GM21619 (cell line): ENCODE results near the gene CCDC13.

Experiments
- ATAC-seq: cut with Tn5 transposase; IDR thresholded peaks from one replicate; pipeline ENCODE4 v1.9.1; 2021; ENCODE audit not compliant: unreplicated experiment

Gene CCDC13

GRCh38 chr3:42752961-42753360 lies 20.1 kb downstream of the CCDC13 start:
- ATAC-seq, result no peak

GRCh38 chr3:42752441-42752840 lies 20.6 kb downstream of the CCDC13 start:
- no peak for ATAC-seq

DNA sequence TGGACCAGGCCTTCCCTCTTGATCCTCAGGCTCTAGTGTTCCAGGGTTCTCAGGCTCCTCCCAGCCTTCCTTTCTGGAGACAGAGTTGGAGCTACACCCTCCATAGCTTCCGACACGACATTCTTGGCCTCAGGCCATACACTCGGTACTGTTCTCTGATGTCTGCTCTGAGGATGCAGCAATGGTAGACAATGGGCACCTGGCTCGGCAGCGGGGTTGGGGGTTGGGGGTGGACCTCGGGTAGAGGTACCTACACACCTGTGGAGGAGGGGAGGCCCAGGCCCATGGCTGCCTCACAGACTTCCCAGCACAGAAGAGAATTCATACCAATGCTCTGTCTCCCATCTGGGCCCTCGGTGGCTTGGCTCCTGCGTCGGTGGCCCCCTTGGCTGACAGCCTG lies 21.4 kb downstream of the CCDC13 start:
- ATAC-seq, result no peak

DNA sequence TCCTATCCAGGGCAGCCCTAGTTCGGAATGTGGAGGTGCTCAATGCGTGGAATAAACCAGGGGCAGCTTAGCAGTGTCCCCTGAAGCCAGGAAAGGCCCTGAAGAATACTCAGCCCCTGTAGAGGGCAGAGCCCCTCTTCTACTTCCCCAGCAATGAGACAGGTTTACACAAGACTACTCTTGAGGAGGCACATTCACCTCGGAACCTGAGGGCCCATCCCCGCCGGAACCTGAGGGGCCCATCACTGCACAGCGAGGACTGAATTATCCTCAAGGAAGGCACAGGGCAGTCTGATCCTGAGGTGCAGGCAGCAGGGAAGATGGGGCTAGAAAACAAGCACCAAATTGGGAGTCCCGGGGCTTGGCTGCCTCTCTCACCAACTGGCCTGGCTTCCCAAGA lies 22.2 kb downstream of the CCDC13 start:
- no peak for ATAC-seq

GRCh38 chr3:42749753-42750231 lies 23.3 kb downstream of the CCDC13 start:
- ATAC-seq, result no peak

GRCh38 chr3:42749025-42749752 lies 23.9 kb downstream of the CCDC13 start:
- ATAC-seq, result no peak

DNA sequence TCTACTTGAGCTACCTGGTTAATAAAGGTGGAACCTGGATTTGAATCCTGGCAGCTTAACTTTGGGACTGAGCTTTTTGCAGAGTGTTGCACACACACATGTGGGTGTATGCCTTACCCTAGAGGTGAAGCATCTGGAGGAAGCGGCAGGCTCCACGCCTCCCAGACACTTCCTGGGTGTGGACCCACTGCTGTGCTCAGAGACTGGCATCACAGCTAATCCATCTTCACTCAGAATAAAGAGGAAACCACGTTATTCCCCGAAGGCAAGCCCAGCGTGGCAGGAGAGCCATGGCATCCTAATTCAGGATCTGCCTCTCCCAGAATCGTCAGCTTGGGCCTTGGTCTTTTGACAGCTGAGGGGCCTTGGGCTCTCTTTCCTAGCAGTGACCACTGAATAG lies 25.5 kb downstream of the CCDC13 start:
- ATAC-seq, result no peak

- no peak for ATAC-seq
Observed at GRCh38 chr3:42746455-42747450, 26.3 kb downstream of the CCDC13 start.

DNA sequence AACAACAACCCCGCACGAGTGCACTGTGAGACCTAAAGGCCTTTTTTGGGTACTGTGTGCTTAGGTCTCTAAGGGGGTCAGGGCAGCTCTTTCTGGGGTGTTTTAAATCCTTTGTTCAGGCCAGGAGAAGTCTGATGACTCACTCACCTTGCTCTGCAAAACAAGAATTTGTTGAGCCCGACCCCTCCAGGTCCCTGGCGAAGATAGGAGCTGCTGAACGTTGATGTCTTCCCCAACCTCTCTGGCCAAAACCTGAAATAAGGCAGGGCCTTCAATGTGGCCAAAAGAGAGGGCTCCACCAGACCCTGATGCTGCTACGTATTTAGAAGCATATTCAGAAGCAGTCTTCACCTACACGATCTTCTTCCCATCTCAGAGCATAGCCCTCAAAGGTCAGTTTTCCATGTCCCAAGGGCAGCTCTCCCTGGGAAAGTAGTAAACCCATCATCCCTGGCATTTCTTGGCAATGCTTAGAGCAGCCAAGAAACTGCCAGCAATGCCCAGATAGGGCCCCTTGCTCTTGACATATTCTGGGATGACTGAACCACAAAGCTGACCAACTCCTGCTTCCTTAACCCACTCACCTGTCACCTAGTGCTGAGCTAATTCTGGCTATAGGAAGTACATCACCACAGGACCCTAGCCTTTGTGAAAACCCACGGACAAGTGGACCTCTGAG lies 27.1 kb downstream of the CCDC13 start:
- ATAC-seq, result no peak

GRCh38 chr3:42745291-42745745 lies 27.7 kb downstream of the CCDC13 start:
- no peak for ATAC-seq

DNA sequence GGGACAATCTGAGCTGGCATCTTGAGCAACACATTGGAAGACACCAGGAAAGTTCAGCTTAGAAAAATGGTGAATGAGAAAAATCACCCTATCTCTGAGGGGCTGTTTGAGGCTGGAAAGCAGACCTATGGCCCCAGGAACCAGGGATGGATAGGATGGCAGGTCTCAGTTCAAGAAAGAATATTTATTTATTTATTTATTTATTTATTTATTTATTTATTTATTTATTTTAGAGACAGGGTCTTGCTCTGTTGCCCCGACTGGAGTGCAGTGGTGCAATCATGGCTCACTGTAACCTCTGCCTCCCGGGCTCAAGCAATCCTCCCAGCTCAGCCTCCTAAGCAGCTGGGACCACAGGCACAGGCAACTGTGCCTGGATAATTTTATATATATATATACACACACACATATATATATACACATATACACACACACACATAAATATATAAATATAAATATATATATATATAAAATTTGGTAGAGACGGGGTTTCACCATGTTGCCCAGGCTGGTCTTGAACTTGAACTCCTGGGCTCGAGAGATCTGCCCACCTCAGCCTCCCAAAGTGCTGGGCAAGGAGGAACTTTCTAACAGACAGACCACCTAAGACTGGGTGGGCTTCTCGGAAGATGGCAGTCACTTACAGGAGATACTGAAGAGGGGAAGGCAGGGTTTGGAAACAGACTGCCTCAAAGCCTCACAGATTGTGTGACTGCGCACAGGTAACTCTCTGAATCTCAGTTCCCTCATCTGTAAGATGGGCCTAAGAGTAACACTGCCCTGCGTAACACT lies 29.7 kb downstream of the CCDC13 start:
- ATAC-seq, result no peak

GRCh38 chr3:42742688-42743087 lies 30.4 kb downstream of the CCDC13 start:
- ATAC-seq, result no peak

- no peak for ATAC-seq
Observed at GRCh38 chr3:42742259-42742658, 30.8 kb downstream of the CCDC13 start.

DNA sequence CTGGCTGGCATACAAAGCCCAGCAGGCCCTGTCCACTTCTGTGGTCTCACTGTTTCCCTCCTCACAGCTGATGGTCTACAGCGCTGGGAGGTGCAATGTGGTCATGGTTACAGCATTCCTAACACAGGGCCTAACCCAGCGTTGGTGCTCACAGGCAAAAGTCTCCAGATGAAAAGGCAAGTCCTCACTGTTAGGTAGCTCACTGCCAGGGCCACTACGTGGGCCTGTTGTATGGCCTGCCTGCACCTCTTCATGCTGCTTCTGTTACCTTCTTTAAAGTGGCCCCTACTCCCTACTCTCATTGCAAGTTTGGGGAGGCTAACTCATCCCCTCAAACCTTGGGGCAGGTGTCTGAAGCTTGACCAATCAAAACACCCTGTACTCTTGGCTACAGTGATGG lies 31.3 kb downstream of the CCDC13 start:
- ATAC-seq, result no peak

DNA sequence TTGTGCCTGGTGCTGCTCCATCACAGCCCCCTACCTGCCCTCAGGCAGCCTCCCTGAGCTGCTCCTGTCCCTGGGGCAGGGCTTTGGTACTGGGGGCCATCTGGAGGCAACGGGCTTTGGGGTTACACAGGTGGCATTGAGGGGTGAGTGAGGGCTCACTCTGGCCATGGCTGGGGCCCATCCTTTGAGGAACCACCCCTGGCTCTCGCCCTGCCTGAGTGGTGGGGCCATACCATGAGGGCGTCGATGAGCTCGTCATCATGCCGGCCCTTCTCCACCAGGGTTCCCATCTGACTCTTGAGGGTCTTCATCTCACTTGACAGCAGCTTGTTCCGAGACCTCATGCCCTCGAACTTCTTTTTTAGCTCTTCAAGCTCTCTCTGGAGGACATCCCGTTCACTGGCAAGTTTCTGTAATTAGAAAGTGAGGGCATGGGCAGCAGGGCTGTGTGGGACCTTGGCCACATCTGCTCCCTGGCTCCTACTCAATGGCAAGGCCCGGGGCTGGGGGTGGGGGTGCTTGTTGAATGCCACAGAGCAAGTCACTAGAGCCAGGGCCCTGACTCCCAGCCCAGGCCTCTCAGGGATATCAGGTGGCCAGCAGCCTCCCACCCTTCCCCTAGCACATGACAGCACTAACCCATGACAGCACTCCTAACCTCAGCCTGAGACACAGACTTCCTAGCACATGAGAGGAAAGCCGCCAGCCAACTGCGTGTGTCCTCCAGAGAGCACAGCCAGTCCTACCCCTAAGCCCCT lies 33.5 kb downstream of the CCDC13 start:
- ATAC-seq, result no peak

GRCh38 chr3:42736531-42736930 lies 36.5 kb downstream of the CCDC13 start:
- ATAC-seq, result no peak

GRCh38 chr3:42736081-42736480 lies 37.0 kb downstream of the CCDC13 start:
- no peak for ATAC-seq

DNA sequence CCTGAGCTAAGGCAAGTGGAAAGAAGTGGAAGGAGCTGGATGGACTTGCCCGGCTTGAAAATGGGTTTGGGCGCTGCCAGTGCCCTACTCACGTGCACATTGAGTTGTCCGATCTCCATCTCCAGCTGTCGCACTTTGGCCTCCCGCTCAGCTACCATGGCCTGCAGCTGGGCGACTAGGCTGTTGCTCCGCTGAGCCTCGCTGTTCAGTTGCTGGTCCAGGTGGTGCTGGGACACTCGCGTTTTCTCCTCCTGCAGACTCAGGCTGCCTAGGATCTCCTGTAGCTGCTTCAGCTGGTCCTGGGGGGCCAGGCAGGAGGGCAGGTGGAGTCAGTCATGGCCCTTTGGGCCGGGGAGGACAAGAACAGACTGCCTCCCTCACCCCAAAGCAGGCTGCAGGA lies 37.4 kb downstream of the CCDC13 start:
- no peak for ATAC-seq

DNA sequence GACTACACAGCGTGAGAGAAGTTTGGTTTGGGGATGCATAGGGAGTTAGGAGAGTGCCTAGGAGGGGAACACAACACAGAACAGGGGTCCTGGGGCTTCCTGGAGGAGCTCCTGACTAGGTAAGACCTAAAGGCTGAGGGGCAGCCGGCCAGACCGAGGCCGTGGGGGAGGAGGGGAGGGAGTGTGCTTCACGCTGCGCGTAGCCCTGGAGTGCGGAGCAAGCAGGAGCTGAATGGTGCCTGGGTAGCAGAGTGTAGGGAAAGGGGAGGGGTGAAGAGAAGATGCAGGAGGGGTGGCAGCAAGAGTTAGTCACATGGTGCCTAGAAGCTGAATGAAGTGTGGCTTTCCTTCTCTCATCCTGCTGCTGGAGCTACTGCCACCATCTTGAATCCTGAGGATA lies 38.0 kb downstream of the CCDC13 start:
- ATAC-seq, result no peak
